T-helper 17 cell (primary cell): ENCODE measurements around the gene SLC25A41. TPM values are rescaled to one million over a fixed set of nuclear protein-coding genes. Genes with fewer than 3 reads are reported as not detected.
"Not testable (repeated sequence)": the region's sequence is repeated elsewhere in the genome, so short reads cannot be mapped to it uniquely, and the experiment has no call there.

Experiments
- ATAC-seq: fragments of 150-1000 bp; cut with Tn5 transposase; 2 replicates; pipeline ENCODE4 v1.10.0; 2021; ENCODE audit warnings: mild to moderate bottlenecking, moderate library complexity
- DNase-seq, 3 donors: peaks; one replicate each; pipeline versions ENCODE4 v3.0.0 to v3.0.0-alpha.2; 2020 to 2021
- H3K9me3 ChIP-seq: one replicate; pipeline ENCODE4 v1.7.0; 2013; ENCODE audit warnings: low read length, mild to moderate bottlenecking; ENCODE audit not compliant: control insufficient read depth, poor library complexity, severe bottlenecking
- H3K27ac Mint-ChIP-seq: one replicate; pipeline ENCODE4 v1.8.0; 2022; ENCODE audit warnings: mild to moderate bottlenecking, moderate library complexity, mixed read lengths
- H3K27me3 Mint-ChIP-seq: one replicate; pipeline ENCODE4 v1.8.0; 2022; ENCODE audit warnings: mixed read lengths
- H3K36me3 Mint-ChIP-seq: one replicate; pipeline ENCODE4 v1.8.0; 2022; ENCODE audit warnings: low read depth, mixed read lengths
- H3K4me1 Mint-ChIP-seq: one replicate; pipeline ENCODE4 v1.8.0; 2022; ENCODE audit warnings: mild to moderate bottlenecking, mixed read lengths
- H3K4me3 Mint-ChIP-seq: one replicate; pipeline ENCODE4 v1.8.0; 2022; ENCODE audit warnings: mild to moderate bottlenecking, moderate library complexity, mixed read lengths
- total RNA-seq, 4 donors: library from RNA in 2 of 4; stranded (reverse) in 2 of 4; gene quantifications; one replicate each; pipeline ENCODE4 v1.2.3 and lab custom pipeline; 2022 to 2026

SLC25A41 gene
- total RNA-seq, 2 donors from 2014 or later = not detected

DNA sequence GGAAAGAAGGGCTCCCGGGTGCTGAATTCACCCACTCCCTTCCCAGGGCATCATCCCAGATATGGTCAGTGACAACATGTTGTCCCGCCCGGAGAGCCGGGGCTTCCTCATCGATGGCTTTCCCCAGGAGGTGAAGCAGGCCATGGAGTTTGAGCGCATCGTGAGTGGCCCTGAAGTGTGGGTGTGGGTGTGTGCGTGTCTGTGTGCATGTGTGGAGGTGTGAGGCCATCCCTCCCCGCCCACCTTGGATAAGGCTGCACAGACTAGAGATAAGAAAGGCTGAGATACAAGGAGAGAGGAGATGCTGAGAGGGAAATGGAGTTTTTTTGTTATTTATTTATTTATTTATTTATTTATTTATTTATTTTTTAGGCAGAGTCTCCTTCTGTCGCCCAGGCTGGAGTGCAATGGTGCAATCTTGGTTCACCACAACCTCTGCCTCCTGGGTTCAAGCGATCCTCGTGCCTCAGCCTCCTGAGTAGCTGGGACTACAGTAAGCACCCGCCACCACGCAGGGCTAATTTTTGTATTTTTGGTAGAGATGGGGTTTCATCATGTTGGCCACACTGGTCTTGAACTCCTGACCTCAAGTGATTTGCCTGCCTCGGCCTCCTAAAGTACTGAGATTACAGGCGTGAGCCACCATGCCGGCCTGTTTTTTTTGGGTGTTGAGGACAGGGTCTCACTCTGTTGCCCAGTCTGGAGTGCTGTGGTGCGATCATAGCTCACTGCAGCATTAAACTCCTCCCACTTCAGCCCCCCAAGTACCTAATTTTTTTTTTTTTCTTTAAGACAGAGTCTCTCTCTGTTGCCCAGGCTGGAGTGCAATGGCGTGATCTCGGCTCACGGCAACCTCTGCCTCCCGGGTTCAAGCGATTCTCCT lies 33.3 kb downstream of the SLC25A41 start:
- DNase-seq, H3K4me1 Mint-ChIP-seq, H3K9me3 ChIP-seq, H3K36me3 Mint-ChIP-seq, H3K4me3 Mint-ChIP-seq, H3K27me3 Mint-ChIP-seq, ATAC-seq, H3K27ac Mint-ChIP-seq: not testable (repeated sequence)

DNA sequence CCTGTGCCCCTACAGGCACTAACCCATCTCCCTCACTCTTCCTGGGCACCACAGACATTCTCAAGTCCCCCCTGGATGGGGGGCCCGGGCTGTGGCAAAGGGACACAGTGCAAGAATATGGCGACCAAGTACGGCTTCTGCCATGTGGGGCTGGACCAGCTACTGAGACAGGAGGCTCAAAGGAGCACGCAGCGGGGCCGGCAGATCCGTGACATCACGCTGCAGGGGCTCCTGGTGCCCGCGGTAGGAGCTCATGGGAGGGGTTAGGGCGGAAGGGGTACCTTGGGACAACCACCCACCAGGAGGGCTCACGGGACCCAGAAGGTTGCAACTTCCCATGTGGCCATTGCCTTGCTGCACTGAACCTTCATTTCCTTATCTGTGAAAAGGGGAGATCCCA lies 37.3 kb downstream of the SLC25A41 start:
- no peaks in the 10 kb centered on the region for H3K27me3 Mint-ChIP-seq
- H3K36me3 Mint-ChIP-seq = no peaks in the 10 kb centered on the region
- H3K27ac Mint-ChIP-seq = no peak overlapping the region
- no peak for DNase-seq
- H3K4me1 Mint-ChIP-seq = peaks cover 16% of the 10 kb centered on the region
- no peak for ATAC-seq
- H3K9me3 ChIP-seq = no peaks in the 10 kb centered on the region
- H3K4me3 Mint-ChIP-seq = no peak overlapping the region

GRCh38 chr19:6394831-6395230 lies 38.7 kb downstream of the SLC25A41 start:
- H3K4me3 Mint-ChIP-seq = peak overlapping the region; percentile 65
- no peaks in the 10 kb centered on the region for H3K9me3 ChIP-seq
- H3K27me3 Mint-ChIP-seq = no peaks in the 10 kb centered on the region
- no peak for ATAC-seq
- no peak for DNase-seq
- H3K4me1 Mint-ChIP-seq = peaks cover 19% of the 10 kb centered on the region
- H3K36me3 Mint-ChIP-seq = no peaks in the 10 kb centered on the region
- H3K27ac Mint-ChIP-seq = no peak overlapping the region

GRCh38 chr19:6393983-6394412 lies 39.6 kb downstream of the SLC25A41 start:
- peak overlapping the region; percentile 96 for H3K4me3 Mint-ChIP-seq
- H3K4me1 Mint-ChIP-seq = peaks cover 19% of the 10 kb centered on the region
- DNase-seq = peak in 1 of 3 donors; percentile 49
- H3K9me3 ChIP-seq = no peaks in the 10 kb centered on the region
- ATAC-seq = no peak
- no peaks in the 10 kb centered on the region for H3K27me3 Mint-ChIP-seq
- H3K36me3 Mint-ChIP-seq = no peaks in the 10 kb centered on the region
- peak overlapping the region; percentile 99 for H3K27ac Mint-ChIP-seq

- ATAC-seq (peak; percentile 84), DNase-seq (peak; percentile 87 to 88 (median 88))
- no peaks in the 10 kb centered on the region for H3K27me3 Mint-ChIP-seq
- H3K9me3 ChIP-seq = no peaks in the 10 kb centered on the region
- H3K4me1 Mint-ChIP-seq = peaks cover 20% of the 10 kb centered on the region
- peak within 1 kb of the TSS; percentile 99 for H3K27ac Mint-ChIP-seq
- H3K4me3 Mint-ChIP-seq = peak within 1 kb of the TSS; percentile 96
- H3K36me3 Mint-ChIP-seq = no peaks in the 10 kb centered on the region
Measured at GRCh38 chr19:6393074-6393982, 40.2 kb downstream of the SLC25A41 start, which contains the start of gene GTF2F1. GTF2F1 (minus strand) TSS chr19:6393164; CDS start chr19:6392995, 169 bp downstream.

- no peaks in the 10 kb centered on the region for H3K9me3 ChIP-seq
- Mint-ChIP-seq H3K27me3 (no peaks in the 10 kb centered on the region), H3K4me1 (peaks cover 21% of the 10 kb centered on the region), H3K4me3 (peak overlapping the region; percentile 96), H3K27ac (peak overlapping the region; percentile 99), H3K36me3 (no peaks in the 10 kb centered on the region)
- ATAC-seq (no peak), DNase-seq (no peak)
Measured at GRCh38 chr19:6392221-6393073, 41.1 kb downstream of the SLC25A41 start.

DNA sequence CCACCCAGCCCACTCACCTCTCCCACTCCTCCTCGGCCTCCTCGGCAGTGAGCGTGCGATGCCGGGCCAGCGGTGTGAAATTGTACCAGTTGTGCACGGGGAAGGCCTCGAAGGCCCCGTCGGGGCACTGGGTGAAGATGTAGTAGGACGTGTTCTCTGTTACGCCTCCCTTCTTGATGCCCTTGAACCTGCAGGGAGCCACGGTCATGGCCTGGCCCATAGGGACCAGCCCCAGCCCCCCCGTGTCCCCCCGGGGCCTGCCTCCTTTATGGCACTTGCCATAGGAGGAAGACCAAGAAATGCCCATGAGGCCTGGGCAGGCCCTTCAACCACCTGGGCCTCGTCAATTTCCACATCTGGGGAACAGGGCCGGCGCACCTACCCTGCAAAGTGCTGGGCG lies 46.2 kb downstream of the SLC25A41 start:
- DNase-seq = no peak
- H3K4me3 Mint-ChIP-seq = no peak overlapping the region
- no peak for ATAC-seq
- peaks cover 12% of the 10 kb centered on the region for H3K4me1 Mint-ChIP-seq
- no peaks in the 10 kb centered on the region for H3K27me3 Mint-ChIP-seq
- no peak overlapping the region for H3K27ac Mint-ChIP-seq
- no peaks in the 10 kb centered on the region for H3K9me3 ChIP-seq
- peaks cover 2% of the 10 kb centered on the region for H3K36me3 Mint-ChIP-seq

GRCh38 chr19:6384381-6384780 lies 49.2 kb downstream of the SLC25A41 start:
- ATAC-seq (no peak), DNase-seq (no peak)
- Mint-ChIP-seq H3K4me1 (peaks cover 5% of the 10 kb centered on the region), H3K27ac (no peak overlapping the region), H3K27me3 (no peaks in the 10 kb centered on the region), H3K4me3 (no peak overlapping the region), H3K36me3 (peaks cover 2% of the 10 kb centered on the region)
- no peaks in the 10 kb centered on the region for H3K9me3 ChIP-seq

DNA sequence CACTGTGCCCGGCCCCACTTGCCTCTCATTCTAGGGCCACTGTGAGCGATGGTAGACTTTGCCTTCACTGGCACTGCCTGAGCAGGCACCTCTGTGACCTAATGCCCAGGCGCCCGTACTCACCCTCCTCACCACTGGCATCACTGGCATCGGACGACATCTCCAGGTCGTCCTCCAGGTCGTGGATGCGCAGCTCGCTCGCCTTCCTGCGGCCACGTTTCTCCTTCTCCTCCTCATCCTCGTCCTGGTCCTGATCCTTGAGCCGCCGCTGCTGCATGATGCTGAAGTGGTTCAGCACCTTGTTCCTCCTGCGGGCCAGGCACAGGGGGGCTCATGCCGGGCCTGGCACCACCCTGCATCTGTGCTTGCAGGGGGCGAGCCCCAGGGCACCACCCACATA lies 50.4 kb downstream of the SLC25A41 start:
- H3K4me3 Mint-ChIP-seq = no peak overlapping the region
- H3K27ac Mint-ChIP-seq = peak overlapping the region; percentile 27

DNA sequence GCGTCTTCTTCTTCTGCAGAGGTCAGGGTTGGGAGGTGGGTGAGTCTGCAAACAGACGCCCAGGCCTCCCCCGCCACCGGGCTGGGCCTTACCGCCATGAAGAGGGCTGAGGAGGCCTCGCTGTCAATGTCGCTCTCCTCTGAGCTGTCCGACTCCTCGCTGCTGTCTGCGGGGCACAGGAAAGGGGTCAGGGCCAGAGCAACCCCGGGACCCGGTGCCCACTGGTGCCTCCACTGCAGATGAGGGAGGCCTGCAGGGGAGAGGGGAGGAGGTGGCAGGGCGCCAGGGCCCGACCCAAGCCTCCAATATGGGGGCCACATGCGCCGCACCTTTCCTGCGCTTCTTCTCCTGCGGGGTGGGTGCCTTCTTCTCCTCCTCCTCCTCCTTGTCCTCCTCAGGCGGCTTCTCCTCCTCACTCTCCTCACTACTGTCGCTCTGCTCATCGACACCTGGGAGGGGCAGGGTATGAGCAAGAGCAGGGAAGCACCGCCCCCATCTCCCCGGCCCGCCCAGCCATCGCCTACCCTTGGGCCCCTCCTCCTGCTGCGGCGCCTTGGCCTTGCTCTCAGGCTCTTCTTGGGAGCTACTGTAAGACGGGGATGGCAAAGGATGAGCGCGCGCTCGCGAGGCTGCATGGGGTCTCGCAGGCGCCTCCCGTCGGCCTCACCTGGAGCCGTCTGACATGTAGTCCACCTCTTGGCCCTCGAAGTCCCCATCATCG lies 52.4 kb downstream of the SLC25A41 start:
- ATAC-seq = no peak
- H3K9me3 ChIP-seq = no peaks in the 10 kb centered on the region
- no peak for DNase-seq
- no peak overlapping the region for H3K4me3 Mint-ChIP-seq
- peaks cover 2% of the 10 kb centered on the region for H3K36me3 Mint-ChIP-seq
- no peaks in the 10 kb centered on the region for H3K27me3 Mint-ChIP-seq
- H3K27ac Mint-ChIP-seq = peak overlapping the region; percentile 60
- H3K4me1 Mint-ChIP-seq = no peaks in the 10 kb centered on the region

More for the DNA sequence above, 50.4 kb downstream of the SLC25A41 start:
- Mint-ChIP-seq H3K27me3 (no peaks in the 10 kb centered on the region), H3K4me1 (peaks cover 3% of the 10 kb centered on the region), H3K36me3 (peaks cover 2% of the 10 kb centered on the region)
- ATAC-seq (no peak), DNase-seq (no peak)
- H3K9me3 ChIP-seq = no peaks in the 10 kb centered on the region

DNA sequence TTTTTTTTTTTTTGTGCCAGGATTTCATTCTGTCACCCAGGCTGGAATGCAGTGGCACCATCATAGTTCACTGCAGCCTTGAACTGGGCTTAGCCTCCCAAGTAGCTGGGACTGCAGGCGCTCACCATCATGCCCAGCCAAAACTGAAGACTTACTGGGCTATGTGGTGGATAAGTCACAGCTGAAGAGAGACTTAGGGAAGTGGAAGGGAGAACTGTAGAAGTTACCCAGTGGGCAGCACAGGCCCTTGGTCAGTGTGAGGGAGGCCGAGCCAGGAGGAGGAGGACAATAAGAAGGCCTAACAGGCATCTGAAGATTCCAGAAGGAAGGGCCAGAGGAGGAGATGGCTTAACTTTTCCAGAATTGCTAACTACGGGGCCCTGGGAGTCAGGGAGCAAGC lies 53.8 kb downstream of the SLC25A41 start:
- H3K36me3 Mint-ChIP-seq = peaks cover 2% of the 10 kb centered on the region
- no peaks in the 10 kb centered on the region for H3K9me3 ChIP-seq
- no peaks in the 10 kb centered on the region for H3K4me1 Mint-ChIP-seq
- no peak overlapping the region for H3K4me3 Mint-ChIP-seq
- H3K27ac Mint-ChIP-seq = no peak overlapping the region
- DNase-seq (no peak), ATAC-seq (no peak)
- no peaks in the 10 kb centered on the region for H3K27me3 Mint-ChIP-seq

DNA sequence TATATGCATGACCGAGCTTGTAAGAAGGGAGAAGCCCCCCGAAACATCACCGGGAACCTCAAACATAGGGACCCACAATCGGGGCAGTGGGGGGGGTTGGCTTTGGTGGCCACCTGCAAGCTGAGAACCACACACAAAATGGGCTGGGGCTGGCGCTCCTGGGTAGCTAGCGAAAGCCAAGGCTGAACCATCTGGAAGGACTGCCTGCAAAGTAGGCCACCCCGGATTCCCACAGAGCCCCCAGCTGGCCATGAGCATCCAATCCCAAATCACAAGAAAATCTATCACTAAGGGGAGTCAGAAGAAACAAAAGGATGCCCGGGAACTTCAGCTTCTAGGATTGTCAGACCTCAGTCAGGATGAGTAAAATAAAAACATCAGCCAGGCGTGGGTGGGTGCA lies 55.1 kb downstream of the SLC25A41 start:
- no peak for DNase-seq
- H3K4me1 Mint-ChIP-seq = peaks cover 4% of the 10 kb centered on the region
- H3K27ac Mint-ChIP-seq = peak overlapping the region; percentile 24
- no peak for ATAC-seq
- no peaks in the 10 kb centered on the region for H3K27me3 Mint-ChIP-seq
- H3K9me3 ChIP-seq = no peaks in the 10 kb centered on the region
- no peak overlapping the region for H3K4me3 Mint-ChIP-seq
- H3K36me3 Mint-ChIP-seq = peaks cover 2% of the 10 kb centered on the region
